Trophoblast cell (in vitro differentiated cells and primary cell): ENCODE results near the gene PRODH2.

Experiments used
- DNase-seq, 2 donors: peaks; one replicate each; pipeline ENCODE4 v3.0.0-alpha.2; 2016
- H2AFZ ChIP-seq: 2 replicates; pipeline ENCODE4 v1.6.1; 2013; ENCODE audit warnings: low read length, moderate library complexity, mild to moderate bottlenecking; ENCODE audit not compliant: insufficient read depth, poor library complexity
- H2AK5ac ChIP-seq: 2 replicates; pipeline ENCODE4 v1.6.1; 2013; ENCODE audit warnings: mild to moderate bottlenecking, low read length
- H2BK120ac ChIP-seq: 2 replicates; pipeline ENCODE4 v1.6.1; 2013; ENCODE audit warnings: low read length, mild to moderate bottlenecking, moderate library complexity; ENCODE audit not compliant: insufficient read depth, poor library complexity
- H2BK12ac ChIP-seq: 2 replicates; pipeline ENCODE4 v1.6.1; 2013; ENCODE audit warnings: mild to moderate bottlenecking, low read length, moderate library complexity
- H2BK5ac ChIP-seq: 2 replicates; pipeline ENCODE4 v1.6.1; 2013; ENCODE audit warnings: low read length, low read depth, moderate library complexity, mild to moderate bottlenecking; ENCODE audit not compliant: poor library complexity
- H3K14ac ChIP-seq: 2 replicates; pipeline ENCODE4 v1.6.1; 2013; ENCODE audit warnings: mild to moderate bottlenecking, low read length
- H3K18ac ChIP-seq: 2 replicates; pipeline ENCODE4 v1.6.1; 2013; ENCODE audit warnings: mild to moderate bottlenecking, low read length
- H3K23ac ChIP-seq: 2 replicates; pipeline ENCODE4 v1.6.1; 2013; ENCODE audit warnings: low read length
- H3K27ac ChIP-seq: 2 replicates; pipeline ENCODE4 v1.5.1; 2013; ENCODE audit warnings: low read depth, mild to moderate bottlenecking, inconsistent platforms, low read length, moderate library complexity
- H3K27me3 ChIP-seq: 2 replicates; pipeline ENCODE4 v1.6.1; 2013; ENCODE audit warnings: inconsistent platforms, mild to moderate bottlenecking, low read length, moderate library complexity; ENCODE audit not compliant: insufficient read depth
- H3K36me3 ChIP-seq, 2 experiments: 1 replicate in 1 of 2; 2 replicates in 1 of 2; pipeline ENCODE4 v1.6.1; 2013; ENCODE audit warnings: low read length in 2 of 2, mild to moderate bottlenecking in 2 of 2, moderate library complexity in 1 of 2; ENCODE audit not compliant: insufficient read depth in 2 of 2, control insufficient read depth in 1 of 2
- H3K4ac ChIP-seq: 2 replicates; pipeline ENCODE4 v1.6.1; 2013; ENCODE audit warnings: low read depth, mild to moderate bottlenecking, low read length, moderate library complexity
- H3K4me1 ChIP-seq, 2 experiments: 1 replicate in 1 of 2; 2 replicates in 1 of 2; pipeline ENCODE4 v1.6.1; 2013; ENCODE audit warnings: low read length in 2 of 2, mild to moderate bottlenecking in 2 of 2, moderate library complexity in 1 of 2; ENCODE audit not compliant: insufficient read depth in 2 of 2, control insufficient read depth in 1 of 2
- H3K4me2 ChIP-seq: 2 replicates; pipeline ENCODE4 v1.6.1; 2013; ENCODE audit warnings: inconsistent platforms, mild to moderate bottlenecking, low read length, moderate library complexity
- H3K4me3 ChIP-seq: 2 replicates; pipeline ENCODE4 v1.5.1; 2013; ENCODE audit warnings: mild to moderate bottlenecking, low read depth, low read length, inconsistent platforms
- H3K79me1 ChIP-seq: one replicate; pipeline ENCODE4 v1.6.1; 2013; ENCODE audit warnings: low read length
- H3K79me2 ChIP-seq: 2 replicates; pipeline ENCODE4 v1.6.1; 2013; ENCODE audit warnings: low read length, mild to moderate bottlenecking; ENCODE audit not compliant: control insufficient read depth, insufficient read depth, poor library complexity
- H3K9ac ChIP-seq: 2 replicates; pipeline ENCODE4 v1.6.1; 2013; ENCODE audit warnings: mild to moderate bottlenecking, low read length
- H3K9me3 ChIP-seq: 2 replicates; pipeline ENCODE4 v1.6.1; 2013; ENCODE audit warnings: low read depth, mild to moderate bottlenecking, control low read depth, inconsistent platforms, low read length; ENCODE audit not compliant: insufficient read depth
- H4K12ac ChIP-seq: 2 replicates; pipeline ENCODE4 v1.6.1; 2013; ENCODE audit warnings: low read depth, mild to moderate bottlenecking, low read length, moderate library complexity
- H4K8ac ChIP-seq: 2 replicates; pipeline ENCODE4 v1.6.1; 2013; ENCODE audit warnings: low read depth, mild to moderate bottlenecking, low read length, moderate library complexity
- H4K91ac ChIP-seq: one replicate; pipeline ENCODE4 v1.6.1; 2013; ENCODE audit warnings: low read depth, mild to moderate bottlenecking, low read length, moderate library complexity
- WGBS: extraction: QIAGEN DNeasy Blood & Tissue Kit; methylation state at CpG from one replicate; pipeline ENCODE4 v1.1.7; 2013; ENCODE audit warnings: missing lambda C conversion rate; ENCODE audit not compliant: insufficient read length, insufficient coverage; ENCODE audit errors: extremely low coverage; 5-methylcytosine and 5-hydroxymethylcytosine counted together

PRODH2 gene

GRCh38 chr19:35760711-35761349 lies 51.8 kb downstream of the PRODH2 start:
- no peaks in the 10 kb centered on the region for H3K9me3 ChIP-seq
- no peak overlapping the region for H2AFZ ChIP-seq
- DNase-seq, result no peak
- no peak overlapping the region for H4K91ac ChIP-seq
- H3K9ac ChIP-seq, result no peak overlapping the region
- no peak overlapping the region for H3K4me2 ChIP-seq
- no peak overlapping the region for H3K27ac ChIP-seq
- H3K4me3 ChIP-seq, result no peak overlapping the region
- H4K12ac ChIP-seq, result no peak overlapping the region
- no peak overlapping the region for H2BK12ac ChIP-seq
- H2BK5ac ChIP-seq, result no peak overlapping the region
- H3K79me1 ChIP-seq, result peaks cover 20% of the 10 kb centered on the region
- WGBS, result no CpG with 5 or more reads among the region's 4 CpGs
- no peak overlapping the region for H3K14ac ChIP-seq
- no peak overlapping the region for H2BK120ac ChIP-seq
- no peak overlapping the region for H3K18ac ChIP-seq
- H3K27me3 ChIP-seq, result no peaks in the 10 kb centered on the region
- H2AK5ac ChIP-seq, result no peak overlapping the region
- peaks cover 27 to 36% of the 10 kb centered on the region in 2 experiments for H3K36me3 ChIP-seq
- no peak overlapping the region for H3K23ac ChIP-seq
- peaks cover 16 to 20% of the 10 kb centered on the region in 2 experiments for H3K4me1 ChIP-seq
- H3K79me2 ChIP-seq, result peaks cover 6% of the 10 kb centered on the region
- H3K4ac ChIP-seq, result no peak overlapping the region
- no peak overlapping the region for H4K8ac ChIP-seq

- no peak overlapping the region for H4K8ac ChIP-seq
- H3K9me3 ChIP-seq, result no peaks in the 10 kb centered on the region
- no peak overlapping the region for H2BK5ac ChIP-seq
- H3K79me1 ChIP-seq, result peaks cover 27% of the 10 kb centered on the region
- WGBS, result no CpG with 5 or more reads among the region's 2 CpGs
- H3K4me2 ChIP-seq, result no peak overlapping the region
- no peak overlapping the region for H2BK12ac ChIP-seq
- no peak overlapping the region for H3K9ac ChIP-seq
- no peak for DNase-seq
- H3K79me2 ChIP-seq, result peaks cover 6% of the 10 kb centered on the region
- H4K91ac ChIP-seq, result no peak overlapping the region
- H3K4me3 ChIP-seq, result no peak overlapping the region
- no peak overlapping the region for H2AFZ ChIP-seq
- H2BK120ac ChIP-seq, result no peak overlapping the region
- H3K36me3 ChIP-seq, result peaks cover 25 to 28% of the 10 kb centered on the region in 2 experiments
- no peak overlapping the region for H2AK5ac ChIP-seq
- no peak overlapping the region for H3K4ac ChIP-seq
- H3K18ac ChIP-seq, result no peak overlapping the region
- H3K27me3 ChIP-seq, result no peaks in the 10 kb centered on the region
- H3K23ac ChIP-seq, result no peak overlapping the region
- H4K12ac ChIP-seq, result no peak overlapping the region
- peaks cover 26 to 31% of the 10 kb centered on the region in 2 experiments for H3K4me1 ChIP-seq
- H3K27ac ChIP-seq, result no peak overlapping the region
- H3K14ac ChIP-seq, result no peak overlapping the region
Measured at GRCh38 chr19:35759697-35760096, 52.9 kb downstream of the PRODH2 start.

GRCh38 chr19:35757749-35758608 lies 54.7 kb downstream of the PRODH2 start, which contains the start of gene PROSER3:
Gene PROSER3, plus strand, starts transcription at chr19:35758176. Its CDS starts 40 bp downstream, at chr19:35758216.
- H3K27me3 ChIP-seq, result no peaks in the 10 kb centered on the region
- peak within 1 kb of the TSS; percentile 90 for H3K9ac ChIP-seq
- peaks cover 27% of the 10 kb centered on the region for H3K79me1 ChIP-seq
- peaks cover 33 to 36% of the 10 kb centered on the region in 2 experiments for H3K36me3 ChIP-seq
- WGBS, result no CpG with 5 or more reads among the region's 53 CpGs
- H3K27ac ChIP-seq, result peak within 1 kb of the TSS; percentile 93
- H3K14ac ChIP-seq, result peak within 1 kb of the TSS; percentile 91
- H3K4me1 ChIP-seq, result peaks cover 29 to 31% of the 10 kb centered on the region in 2 experiments
- H4K8ac ChIP-seq, result peak within 1 kb of the TSS; percentile 93
- peak; percentile 99 for DNase-seq
- H3K4ac ChIP-seq, result peak within 1 kb of the TSS; percentile 71
- H3K4me2 ChIP-seq, result peak within 1 kb of the TSS; percentile 69
- peak within 1 kb of the TSS; percentile 88 for H2BK5ac ChIP-seq
- peak within 1 kb of the TSS; percentile 75 for H2AFZ ChIP-seq
- H2BK120ac ChIP-seq, result peak within 1 kb of the TSS; percentile 93
- peak within 1 kb of the TSS; percentile 91 for H2AK5ac ChIP-seq
- H3K4me3 ChIP-seq, result peak within 1 kb of the TSS; percentile 86
- H4K91ac ChIP-seq, result peak within 1 kb of the TSS; percentile 95
- H3K23ac ChIP-seq, result no peak within 1 kb of the TSS
- H3K9me3 ChIP-seq, result peaks cover 4% of the 10 kb centered on the region
- peak within 1 kb of the TSS; percentile 83 for H2BK12ac ChIP-seq
- H3K79me2 ChIP-seq, result peaks cover 6% of the 10 kb centered on the region
- H3K18ac ChIP-seq, result peak within 1 kb of the TSS; percentile 89
- H4K12ac ChIP-seq, result peak within 1 kb of the TSS; percentile 85

- WGBS, result no CpG with 5 or more reads among the region's 19 CpGs
- peaks cover 40 to 42% of the 10 kb centered on the region in 2 experiments for H3K36me3 ChIP-seq
- DNase-seq, result peak; percentile 95
- H3K9me3 ChIP-seq, result peaks cover 4% of the 10 kb centered on the region
- H3K4me2 ChIP-seq, result peak overlapping the region; percentile 69
- H4K8ac ChIP-seq, result peak overlapping the region; percentile 87
- H3K4me1 ChIP-seq, result peaks cover 29 to 31% of the 10 kb centered on the region in 2 experiments
- H2AFZ ChIP-seq, result peak overlapping the region; percentile 58
- peak overlapping the region; percentile 91 for H2AK5ac ChIP-seq
- H3K4me3 ChIP-seq, result no peak overlapping the region
- peak overlapping the region; percentile 93 for H2BK120ac ChIP-seq
- H3K18ac ChIP-seq, result peak overlapping the region; percentile 85
- H4K12ac ChIP-seq, result peak overlapping the region; percentile 84
- H4K91ac ChIP-seq, result peak overlapping the region; percentile 91
- H3K9ac ChIP-seq, result peak overlapping the region; percentile 64
- peak overlapping the region; percentile 88 for H2BK5ac ChIP-seq
- no peak overlapping the region for H3K23ac ChIP-seq
- no peaks in the 10 kb centered on the region for H3K27me3 ChIP-seq
- peak overlapping the region; percentile 93 for H3K27ac ChIP-seq
- peak overlapping the region; percentile 71 for H3K4ac ChIP-seq
- peaks cover 6% of the 10 kb centered on the region for H3K79me2 ChIP-seq
- H3K79me1 ChIP-seq, result peaks cover 27% of the 10 kb centered on the region
- peak overlapping the region; percentile 84 for H3K14ac ChIP-seq
- peak overlapping the region; percentile 83 for H2BK12ac ChIP-seq
Measured at GRCh38 chr19:35757231-35757748, 55.4 kb downstream of the PRODH2 start.
